Kidney (tissue), 14 donors: ENCODE results near the gene DOK3. TPM values are rescaled to one million over a fixed set of nuclear protein-coding genes. Genes with fewer than 3 reads are reported as not detected.
A peak's percentile ranks its signal among the peaks of the same experiment; 100 is the strongest.

ENCODE experiments used
- DNase-seq, 5 donors: peaks; one replicate each; pipeline ENCODE4 v3.0.0-alpha.2; 2013 to 2020
- FAIRE-seq: peaks from 2 replicates; lab custom pipeline; 2012; peaks lifted over from hg19 to GRCh38; lab: Jason Lieb, UNC
- H3K27ac ChIP-seq, 2 donors: one replicate each; pipeline ENCODE4 v1.7.0; 2013; ENCODE audit warnings: low read depth in 2 of 2, low read length in 2 of 2, inconsistent platforms in 1 of 2
- H3K27me3 ChIP-seq: one replicate; pipeline ENCODE4 v1.7.1; 2013; ENCODE audit warnings: low read length, inconsistent platforms; ENCODE audit not compliant: control insufficient read depth, insufficient read depth
- H3K36me3 ChIP-seq, 3 donors: one replicate each; pipeline versions ENCODE4 v1.7.0 to v1.7.1; 2013; ENCODE audit warnings: low read length in 3 of 3, control low read depth in 1 of 3, inconsistent platforms in 1 of 3; ENCODE audit not compliant: insufficient read depth in 3 of 3, control insufficient read depth in 2 of 3
- H3K4me1 ChIP-seq, 3 donors: one replicate each; pipeline versions ENCODE4 v1.7.0 to v1.7.1; 2013; ENCODE audit warnings: low read length in 3 of 3, inconsistent platforms in 1 of 3, low read depth in 1 of 3; ENCODE audit not compliant: control insufficient read depth in 2 of 3, insufficient read depth in 2 of 3
- H3K4me3 ChIP-seq, 3 donors: one replicate each; pipeline versions ENCODE4 v1.7.0 to v1.8.1; 2013; ENCODE audit warnings: low read length in 3 of 3, control low read depth in 1 of 3, inconsistent platforms in 1 of 3
- H3K9ac ChIP-seq, 3 donors: one replicate each; pipeline versions ENCODE4 v1.7.0 to v1.7.1; 2013; ENCODE audit warnings: low read length in 3 of 3, control low read depth in 1 of 3, inconsistent platforms in 1 of 3
- H3K9me3 ChIP-seq, 3 donors: one replicate each; pipeline versions ENCODE4 v1.7.0 to v1.7.1; 2013; ENCODE audit warnings: low read length in 3 of 3, control low read depth in 1 of 3, inconsistent platforms in 1 of 3; ENCODE audit not compliant: control insufficient read depth in 2 of 3, insufficient read depth in 1 of 3
- CTCF ChIP-seq: IDR thresholded peaks from 3 replicates; pipeline ENCODE4 v1.5.1; 2012; ENCODE audit warnings: mild to moderate bottlenecking, moderate library complexity, borderline replicate concordance; ENCODE audit not compliant: insufficient read depth; ENCODE audit errors: extremely low read depth
- intact Hi-C: fragments of 100-400 bp; cut with DNase I; formaldehyde crosslinking; loops from one replicate; pipeline ENCODE4 v1.11.1; 2022
- polyA plus RNA-seq: library from polyadenylated mRNA; stranded (reverse); fragments of 350-450 nt; fragmentation: Illumina TruSeq; extraction: RNeasy Lipid Tissue Mini Kit (QIAGEN cat#74804); gene quantifications from one replicate; pipeline ENCODE4 v1.2.3, GENCODE V29; 2014; ENCODE audit warnings: low read depth, low replicate concordance; ENCODE audit not compliant: insufficient read depth
- total RNA-seq: library from RNA; stranded (reverse); fragmentation: NEBNext Ultra II Directional; extraction: Animal tissue kit (Norgen Biotek cat#: 25700); gene quantifications from one replicate; pipeline ENCODE4 v1.2.1, GENCODE V29; 2021
- donor health status: control.
- donor health status: control.
- donor health status: control.
- donor health status: control.
- donor health status: control.
- donor health status: DM: yes; HTN: yes; CAD: no.
- donor health status: Normal renal cell carcinoma (clear cell type).

The DOK3 gene
- total and polyA plus RNA-seq, 2 donors from 2014 or later = 1.9 to 18.6 TPM

- intact Hi-C loops = no loop called here
- no peaks in the 10 kb centered on the region for H3K4me1 ChIP-seq
Observed at GRCh38 chr5:177524941-177525655, 15.5 kb upstream of the DOK3 start.

GRCh38 chr5:177524539-177524900, 14.9 kb upstream of the DOK3 start:
- H3K27ac ChIP-seq = no peak overlapping the region
- DNase-seq (peak in 1 of 5 donors; percentile 57), FAIRE-seq (no peak)
- H3K9ac ChIP-seq = no peak overlapping the region
- no peak for TF ChIP-seq CTCF
- intact Hi-C loops = no loop called here
- peaks cover 5 to 54% (median 42%) of the 10 kb centered on the region in 3 donors for H3K36me3 ChIP-seq
- no peaks in the 10 kb centered on the region for H3K9me3 ChIP-seq
- H3K27me3 ChIP-seq = no peaks in the 10 kb centered on the region
- no peak overlapping the region for H3K4me3 ChIP-seq
- peaks cover 0 to under 1% (median 0%) of the 10 kb centered on the region in 3 donors for H3K4me1 ChIP-seq

More at GRCh38 chr5:177524941-177525655, 15.5 kb upstream of the DOK3 start:
- Histone ChIP-seq H3K27ac (no peak overlapping the region), H3K4me3 (no peak overlapping the region), H3K9ac (no peak overlapping the region), H3K27me3 (no peaks in the 10 kb centered on the region), H3K9me3 (no peaks in the 10 kb centered on the region), H3K36me3 (peaks cover 5 to 60% (median 47%) of the 10 kb centered on the region in 3 donors)
- DNase-seq = peak in 1 of 5 donors; percentile 42
- FAIRE-seq = no peak
- no peak for TF ChIP-seq CTCF

- TF ChIP-seq CTCF = no peak
- Histone ChIP-seq H3K9me3 (no peaks in the 10 kb centered on the region), H3K27ac (no peak overlapping the region), H3K4me1 (peaks cover 0 to 4% (median 0%) of the 10 kb centered on the region in 3 donors), H3K36me3 (peaks cover 5 to 49% (median 41%) of the 10 kb centered on the region in 3 donors), H3K4me3 (no peak overlapping the region), H3K27me3 (no peaks in the 10 kb centered on the region), H3K9ac (no peak overlapping the region)
- intact Hi-C loops = no loop called here
- no peak for FAIRE-seq
- DNase-seq = peak in 1 of 5 donors; percentile 63
Observed at GRCh38 chr5:177523711-177524538, 14.3 kb upstream of the DOK3 start.
